Fibroblast of peridontal ligament (primary cell): ENCODE data around the gene EPN3.

Source experiments
- DNase-seq: peaks from one replicate; pipeline ENCODE4 v3.0.0-alpha.2; 2010; ENCODE audit errors: extremely low read depth

The EPN3 gene

DNA sequence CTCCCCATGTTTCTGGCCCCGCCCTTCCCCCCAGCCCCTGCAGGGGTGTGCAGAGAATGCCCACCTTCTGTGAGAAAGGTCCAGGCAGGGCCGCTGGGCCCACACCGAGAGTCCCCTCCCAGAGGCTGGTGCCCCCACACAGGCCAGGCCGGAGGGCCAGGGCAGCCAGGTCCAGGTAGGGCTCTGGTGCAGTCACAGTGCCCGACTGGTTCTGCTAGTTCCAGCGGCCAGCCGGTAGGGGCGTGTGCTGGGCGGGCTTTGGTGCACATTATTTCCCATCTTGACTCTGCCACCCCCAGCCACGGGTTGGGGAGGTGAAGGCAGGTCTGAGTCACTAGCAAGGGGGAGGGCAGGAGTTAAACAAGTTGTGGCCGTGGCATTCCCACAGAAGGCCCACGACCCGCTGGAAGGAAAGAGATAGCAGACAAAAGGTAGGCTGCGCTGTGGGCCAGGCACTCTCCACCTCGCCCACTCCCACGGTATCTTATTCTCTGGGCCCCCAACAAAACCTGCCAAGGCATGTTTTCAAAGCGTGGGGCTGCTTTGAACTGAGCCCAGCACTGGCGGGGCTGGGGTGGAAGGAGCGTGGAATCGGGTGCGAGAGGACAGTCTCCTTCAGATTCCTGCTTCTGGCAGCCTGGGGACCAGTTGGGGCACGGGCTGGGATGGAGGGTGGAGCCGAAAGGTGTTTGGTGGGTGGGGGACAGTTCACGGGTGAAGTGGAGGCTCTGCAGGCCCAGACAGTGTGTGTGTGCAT, 1.9 kb downstream of the EPN3 start:
- no peak for DNase-seq

DNA sequence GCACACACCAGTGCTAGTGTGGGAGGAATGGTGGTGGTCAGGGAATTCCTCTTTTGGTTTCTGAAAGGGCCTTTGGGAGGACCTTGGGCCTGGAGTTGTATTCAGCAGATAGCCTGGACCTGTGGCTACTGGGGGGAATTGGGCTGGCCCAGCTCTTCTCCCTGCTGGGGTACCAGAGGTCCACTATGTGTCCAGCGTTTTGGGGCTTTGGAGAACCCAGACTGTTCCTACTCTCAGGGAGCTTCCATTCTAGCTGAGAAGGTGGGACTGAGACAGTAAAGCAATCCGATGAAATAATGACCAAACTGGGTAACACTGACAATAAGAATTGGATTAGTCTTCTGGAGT, 2.4 kb downstream of the EPN3 start:
- DNase-seq = no peak

DNA sequence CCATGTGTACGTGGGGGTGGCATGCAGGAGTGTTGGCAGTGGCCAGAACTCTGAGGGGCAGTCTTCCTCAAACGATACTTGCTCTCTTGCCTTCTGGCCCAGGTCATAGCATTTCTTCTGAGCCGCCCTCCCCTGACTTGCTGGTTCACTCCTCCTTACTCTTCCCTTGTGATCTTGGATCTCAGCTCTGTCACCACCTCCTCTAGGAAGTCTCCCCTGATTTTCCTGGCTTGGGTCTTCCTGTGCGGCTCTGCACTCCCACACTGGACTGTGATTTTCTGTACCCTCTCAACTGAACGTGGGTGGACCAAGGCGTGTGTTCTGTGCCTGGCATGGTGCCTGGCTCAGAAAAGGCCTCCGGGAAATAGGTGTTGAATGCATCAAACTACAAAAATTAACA, 2.9 kb downstream of the EPN3 start:
- no peak for DNase-seq

DNA sequence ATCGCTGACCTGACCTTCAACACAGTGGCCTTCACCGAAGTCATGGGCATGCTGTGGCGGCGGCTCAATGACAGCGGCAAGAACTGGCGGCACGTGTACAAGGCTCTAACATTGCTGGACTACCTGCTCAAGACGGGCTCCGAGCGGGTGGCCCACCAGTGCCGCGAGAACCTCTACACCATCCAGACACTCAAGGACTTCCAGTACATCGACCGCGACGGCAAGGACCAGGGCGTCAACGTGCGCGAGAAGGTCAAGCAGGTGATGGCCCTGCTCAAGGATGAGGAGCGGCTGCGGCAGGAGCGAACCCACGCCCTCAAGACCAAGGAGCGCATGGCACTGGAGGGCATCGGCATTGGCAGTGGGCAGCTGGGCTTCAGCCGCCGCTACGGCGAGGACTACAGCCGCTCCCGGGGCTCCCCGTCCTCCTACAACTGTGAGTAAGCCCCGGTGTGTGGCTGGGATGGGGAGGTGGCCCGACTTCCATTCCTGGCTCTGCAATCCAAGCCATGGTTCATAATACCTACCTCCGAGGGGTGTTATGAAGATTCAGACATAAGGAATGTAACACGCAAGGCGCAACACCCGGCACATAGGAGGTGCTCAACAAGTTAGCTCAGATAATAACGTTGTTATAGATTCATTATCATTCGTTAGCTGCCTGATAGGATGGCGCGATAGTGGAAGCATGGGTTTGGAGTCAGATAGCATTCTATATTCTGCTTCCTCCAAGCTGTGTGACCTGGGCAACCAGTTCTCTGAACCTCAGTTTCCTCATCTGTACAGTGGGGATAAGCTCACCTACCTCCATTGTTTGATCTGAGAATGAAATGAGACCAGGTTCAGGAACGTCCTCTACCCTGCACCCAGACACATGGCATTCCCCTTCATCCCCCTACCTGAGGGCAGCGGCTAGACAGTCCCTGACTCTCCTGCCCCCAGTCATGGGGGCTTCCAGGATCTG, 4.4 kb downstream of the EPN3 start:
- no peak for DNase-seq

DNA sequence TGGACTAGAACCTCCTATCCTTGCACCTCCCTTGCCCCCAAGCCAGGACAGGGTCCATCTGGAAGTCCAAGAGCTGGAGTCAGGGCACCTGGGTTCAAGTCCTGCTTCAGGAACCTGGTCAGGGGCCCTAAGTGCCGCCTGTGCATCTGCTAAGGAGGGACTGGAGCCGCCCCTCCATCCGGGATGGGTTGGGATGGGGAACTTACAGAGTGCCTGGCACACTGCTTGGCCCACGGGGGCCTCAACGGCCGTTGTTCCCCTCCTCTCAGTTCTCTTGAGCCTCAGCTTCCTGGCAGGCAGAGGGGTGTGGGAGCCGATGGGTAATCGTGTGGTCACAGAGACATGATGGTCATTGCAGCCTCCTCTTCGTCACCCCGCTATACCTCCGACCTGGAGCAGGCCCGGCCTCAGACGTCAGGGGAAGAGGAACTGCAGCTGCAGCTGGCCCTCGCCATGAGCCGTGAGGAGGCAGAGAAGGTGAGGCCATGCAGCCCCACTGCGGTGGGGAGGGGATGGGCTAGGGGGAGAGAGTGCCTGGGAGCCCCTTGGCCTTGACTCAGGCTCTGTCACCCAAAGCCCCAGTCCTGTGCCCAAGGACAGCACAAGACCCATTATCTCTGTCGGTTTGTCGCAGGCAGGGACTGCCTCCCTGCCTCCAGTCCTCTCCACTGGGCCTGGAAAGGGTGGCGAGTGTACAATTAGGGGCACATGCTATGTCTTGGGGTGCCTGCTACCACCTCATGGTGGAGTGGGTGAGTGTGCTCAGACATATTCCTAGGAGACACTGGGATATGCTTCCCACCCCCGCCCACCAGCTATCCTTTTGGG, 5.4 kb downstream of the EPN3 start:
- DNase-seq = no peak

DNA sequence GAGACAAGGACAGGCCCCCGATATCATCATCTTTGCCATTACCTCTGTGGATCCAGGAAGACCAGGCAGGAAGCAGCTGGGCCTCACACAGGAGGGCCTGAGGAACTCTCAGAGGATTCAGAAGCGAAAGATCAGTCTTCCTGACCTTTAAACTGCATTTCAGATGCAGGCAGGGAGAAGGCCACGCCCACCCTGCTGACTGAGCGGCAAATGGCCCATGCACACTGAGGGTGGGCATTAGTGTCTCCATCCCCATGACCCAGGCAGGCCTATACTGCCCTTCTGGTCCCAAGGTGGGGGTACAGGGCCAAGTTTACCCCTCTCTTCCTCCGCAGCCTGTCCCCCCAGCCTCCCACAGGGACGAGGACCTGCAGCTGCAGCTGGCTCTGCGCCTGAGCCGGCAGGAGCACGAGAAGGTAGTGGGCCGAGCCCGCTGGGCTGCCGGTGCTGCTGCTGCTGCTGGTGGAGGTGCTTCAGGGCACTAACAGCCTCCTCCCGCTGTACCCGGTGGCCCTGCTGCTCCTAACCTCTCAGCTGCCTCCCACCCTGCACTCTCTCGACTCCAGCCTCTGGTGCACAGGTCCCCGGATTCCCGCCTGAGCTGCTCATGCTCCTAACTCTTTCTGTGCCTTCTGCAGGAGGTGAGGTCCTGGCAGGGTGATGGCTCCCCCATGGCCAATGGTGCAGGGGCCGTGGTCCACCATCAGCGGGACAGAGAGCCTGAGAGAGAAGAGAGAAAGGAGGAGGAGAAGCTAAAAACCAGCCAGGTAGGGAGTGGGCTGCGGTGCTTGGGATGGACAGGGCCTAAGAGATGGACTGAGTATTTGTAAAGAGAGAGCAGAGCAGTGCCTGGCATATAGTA, 6.2 kb downstream of the EPN3 start:
- no peak for DNase-seq

DNA sequence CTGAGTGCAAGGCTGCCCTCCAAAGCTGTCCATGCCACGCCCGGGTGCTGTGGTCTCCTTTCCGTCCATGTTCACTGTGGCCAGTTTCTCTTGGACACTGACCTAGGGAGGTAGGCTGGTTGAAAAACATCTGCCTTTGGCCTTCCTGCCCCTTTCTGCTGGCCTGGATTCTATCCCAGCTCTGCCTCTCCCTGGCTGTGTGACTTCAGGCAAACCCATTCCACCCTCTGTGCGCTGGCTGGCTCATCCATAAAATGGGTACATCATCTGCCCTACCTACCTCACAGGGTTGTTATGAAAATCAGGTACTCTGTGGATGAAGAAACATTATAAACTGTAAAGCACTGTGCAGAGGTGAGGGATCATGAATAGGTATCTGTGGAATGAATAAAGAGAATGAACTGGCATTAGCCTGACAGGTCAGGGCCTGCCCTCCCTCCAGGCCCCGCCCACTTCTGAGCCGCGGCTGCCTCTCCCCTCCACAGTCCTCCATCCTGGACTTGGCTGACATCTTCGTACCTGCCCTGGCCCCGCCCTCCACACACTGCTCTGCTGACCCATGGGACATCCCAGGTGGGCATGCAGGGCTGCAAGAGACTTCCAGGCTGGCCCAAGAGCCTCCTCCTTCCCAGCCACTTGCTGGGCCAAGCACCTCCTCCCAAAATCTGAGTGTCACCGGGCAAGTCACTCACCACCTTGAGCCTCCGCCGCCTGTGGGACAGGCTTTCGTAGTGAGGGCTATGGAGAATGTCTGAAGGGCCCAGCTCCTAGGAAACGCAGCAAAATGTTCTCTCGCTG, 7.4 kb downstream of the EPN3 start:
- no peak for DNase-seq

DNA sequence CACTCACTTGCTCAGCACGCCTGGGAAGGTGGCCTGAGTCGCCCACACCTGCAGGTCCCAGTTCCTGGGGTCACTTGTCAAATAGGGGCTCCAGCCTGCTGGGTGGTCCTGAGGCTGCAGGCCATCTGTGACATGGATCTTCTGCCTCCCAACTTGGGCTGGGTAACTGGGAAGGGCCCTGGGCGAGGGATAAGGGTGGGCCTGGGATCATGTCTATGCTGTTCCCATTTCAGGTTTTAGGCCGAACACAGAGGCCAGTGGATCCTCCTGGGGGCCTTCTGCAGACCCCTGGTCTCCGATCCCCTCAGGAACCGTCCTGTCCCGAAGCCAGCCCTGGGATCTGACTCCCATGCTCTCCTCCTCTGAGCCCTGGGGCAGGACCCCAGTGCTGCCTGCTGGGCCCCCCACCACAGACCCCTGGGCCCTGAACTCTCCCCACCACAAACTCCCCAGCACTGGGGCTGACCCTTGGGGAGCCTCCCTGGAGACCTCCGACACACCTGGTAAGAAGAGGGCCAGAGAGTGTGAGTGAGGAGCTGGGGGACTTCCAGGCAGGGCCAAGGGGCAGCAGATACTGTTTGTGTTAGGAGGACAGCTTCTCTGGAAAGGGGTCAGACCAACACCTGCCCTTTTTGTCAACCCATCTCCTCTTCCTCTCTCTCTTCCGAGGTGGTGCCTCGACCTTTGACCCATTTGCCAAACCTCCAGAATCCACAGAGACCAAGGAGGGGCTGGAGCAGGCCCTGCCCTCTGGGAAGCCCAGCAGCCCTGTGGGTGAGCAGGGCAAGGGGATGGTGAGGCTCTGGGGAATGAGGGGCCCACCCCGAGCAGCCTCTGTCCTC, 8.2 kb downstream of the EPN3 start:
- no peak for DNase-seq

DNA sequence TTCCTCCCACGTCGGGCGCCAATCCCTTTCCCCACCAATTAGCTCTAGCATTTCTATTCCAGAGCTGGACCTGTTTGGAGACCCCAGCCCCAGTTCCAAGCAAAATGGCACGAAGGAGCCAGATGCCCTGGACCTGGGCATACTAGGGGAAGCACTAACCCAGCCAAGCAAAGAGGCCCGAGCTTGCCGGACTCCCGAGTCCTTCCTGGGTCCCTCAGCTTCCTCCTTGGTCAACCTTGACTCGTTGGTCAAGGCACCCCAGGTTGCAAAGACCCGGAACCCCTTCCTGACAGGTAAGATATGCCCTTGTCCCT, 8.8 kb downstream of the EPN3 start:
- no peak for DNase-seq

DNA sequence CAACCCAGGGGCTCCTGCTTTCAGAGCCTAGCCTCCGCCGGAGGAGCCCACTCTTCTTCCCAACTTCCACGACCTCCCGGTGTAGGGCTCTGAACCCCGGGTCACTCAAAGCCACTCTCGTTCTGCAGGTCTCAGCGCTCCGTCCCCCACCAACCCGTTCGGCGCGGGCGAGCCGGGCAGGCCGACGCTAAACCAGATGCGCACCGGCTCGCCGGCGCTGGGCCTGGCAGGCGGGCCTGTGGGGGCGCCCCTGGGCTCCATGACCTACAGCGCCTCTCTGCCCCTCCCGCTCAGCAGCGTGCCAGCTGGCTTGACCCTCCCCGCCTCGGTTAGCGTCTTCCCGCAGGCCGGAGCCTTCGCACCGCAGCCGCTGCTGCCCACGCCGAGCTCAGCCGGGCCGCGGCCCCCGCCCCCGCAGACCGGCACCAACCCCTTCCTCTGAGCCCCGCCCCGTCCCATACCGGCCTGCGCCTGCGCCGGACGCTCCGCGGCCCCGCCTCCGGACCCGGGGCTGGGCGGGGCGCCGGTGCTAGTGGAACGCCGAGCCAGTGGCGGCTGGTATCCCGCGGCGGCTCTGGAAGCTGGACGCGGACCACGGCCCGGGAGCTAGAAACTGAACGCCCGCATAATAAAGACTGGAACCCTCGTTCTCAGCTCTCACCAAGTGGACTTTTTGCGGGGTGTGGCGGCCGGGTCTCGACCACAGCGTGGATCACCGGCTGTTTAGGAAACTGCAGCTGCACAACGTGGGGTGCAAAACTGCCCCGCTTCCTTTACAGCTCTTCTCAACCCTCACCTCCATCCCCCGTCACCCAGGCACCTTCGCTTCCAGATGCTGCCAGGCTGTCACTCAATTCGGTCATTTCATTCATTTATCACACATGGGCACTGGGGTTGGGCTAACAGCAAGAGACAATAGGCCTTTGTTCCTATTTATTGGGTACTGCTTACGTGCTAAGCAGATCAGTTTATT, 9.5 kb downstream of the EPN3 start:
- DNase-seq = peak; percentile 55

DNA sequence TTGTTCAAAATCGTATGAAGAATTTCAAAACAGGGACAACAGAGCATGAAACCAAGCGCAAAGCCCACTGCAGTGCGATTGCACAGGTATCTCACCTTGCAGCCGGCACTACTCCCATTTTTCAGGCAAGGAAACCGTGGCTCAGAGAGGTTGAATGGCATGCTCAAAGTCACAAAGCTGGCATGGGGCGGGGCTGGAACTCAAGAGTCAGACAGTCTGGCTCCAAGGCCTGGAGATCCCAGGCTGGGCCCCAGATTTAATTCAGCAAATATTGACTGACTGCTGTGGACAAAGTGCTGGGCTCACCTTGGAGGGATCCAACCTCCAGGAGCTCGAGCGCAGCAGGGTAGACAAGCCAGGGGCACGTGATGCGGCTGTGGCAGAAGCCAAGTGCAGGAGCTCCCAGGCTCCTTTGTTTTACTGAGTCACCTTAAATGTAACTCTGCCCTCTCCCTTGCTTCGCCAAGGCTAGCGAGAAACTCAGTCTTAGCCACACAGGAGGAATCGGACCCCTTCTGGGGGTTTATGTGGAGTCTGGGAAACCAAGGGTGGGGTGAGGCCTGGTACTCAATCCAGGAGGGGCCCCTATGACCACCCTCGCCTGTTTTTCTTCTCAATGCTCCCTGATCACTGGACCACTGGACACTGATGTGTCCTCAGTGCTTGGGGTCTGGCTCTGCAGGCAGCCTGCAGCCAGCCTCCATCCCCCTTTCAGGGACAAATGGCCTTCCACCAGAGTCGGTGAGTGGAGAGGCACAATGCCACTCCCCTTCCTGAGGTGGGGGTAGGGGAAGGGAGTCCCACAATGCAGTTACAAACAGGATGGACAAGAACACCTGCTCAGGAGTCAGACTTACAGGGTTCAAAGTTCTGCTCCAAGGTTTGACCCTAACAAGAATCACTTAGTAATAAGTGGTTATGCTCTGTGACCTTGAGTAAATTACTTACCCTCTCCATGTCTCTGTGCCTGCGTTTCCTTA, 10.6 kb downstream of the EPN3 start:
- DNase-seq = no peak

DNA sequence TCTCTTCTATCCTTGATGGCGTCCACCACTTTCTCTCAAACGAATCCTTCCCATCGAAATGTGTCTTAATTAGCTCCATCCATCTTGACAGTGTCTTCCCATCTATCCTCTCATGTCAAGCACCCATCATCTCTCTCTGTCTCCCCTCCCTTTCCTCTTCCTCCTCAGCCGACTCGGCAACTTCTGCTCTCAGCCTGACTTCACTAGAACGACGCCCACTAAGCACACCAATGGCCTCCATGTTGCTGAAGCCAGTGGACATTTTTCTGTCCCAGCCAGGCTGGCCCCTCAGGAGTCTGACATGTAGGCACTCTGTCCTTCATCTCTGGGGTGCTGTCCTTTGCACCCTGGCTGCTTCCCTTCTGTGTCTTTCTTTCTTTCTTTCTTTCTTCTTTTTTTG, 12.0 kb downstream of the EPN3 start:
- DNase-seq = no peak

DNA sequence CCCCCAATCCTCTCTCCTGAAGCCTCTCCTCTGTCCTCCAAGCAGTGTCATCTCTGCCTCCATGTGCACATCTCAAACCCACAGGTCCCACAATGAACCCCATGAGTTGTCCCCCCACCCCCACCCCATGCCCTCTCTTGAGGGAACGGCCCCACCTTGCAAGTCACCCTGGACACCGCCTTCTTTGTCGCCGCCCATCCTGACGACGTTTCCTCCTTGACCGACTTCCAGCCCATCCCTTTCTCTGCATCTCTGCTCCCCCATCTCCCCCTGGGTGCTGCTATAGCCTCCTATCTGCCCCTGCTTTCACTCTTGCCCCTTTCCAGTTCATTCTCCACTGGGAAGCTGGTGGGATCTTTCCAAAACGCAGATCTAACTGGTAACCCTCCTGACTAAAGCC, 12.8 kb downstream of the EPN3 start:
- no peak for DNase-seq

DNA sequence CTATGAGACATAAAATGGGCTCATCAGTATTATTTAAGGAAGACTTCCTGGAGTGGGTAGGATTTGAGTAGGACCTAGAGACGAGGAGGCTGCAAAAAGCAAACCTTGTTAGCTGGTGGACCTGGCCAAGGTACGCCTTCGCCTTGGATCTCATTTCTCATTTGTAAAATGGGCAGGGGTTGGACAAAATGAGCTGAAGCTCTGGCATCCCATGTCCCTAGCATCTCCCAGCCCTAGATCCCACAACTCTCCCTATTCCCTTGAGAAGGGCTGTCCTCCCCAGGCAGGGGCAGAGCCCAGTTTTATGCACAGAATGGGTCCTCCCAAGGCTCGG, 14.1 kb downstream of the EPN3 start:
- no peak for DNase-seq

DNA sequence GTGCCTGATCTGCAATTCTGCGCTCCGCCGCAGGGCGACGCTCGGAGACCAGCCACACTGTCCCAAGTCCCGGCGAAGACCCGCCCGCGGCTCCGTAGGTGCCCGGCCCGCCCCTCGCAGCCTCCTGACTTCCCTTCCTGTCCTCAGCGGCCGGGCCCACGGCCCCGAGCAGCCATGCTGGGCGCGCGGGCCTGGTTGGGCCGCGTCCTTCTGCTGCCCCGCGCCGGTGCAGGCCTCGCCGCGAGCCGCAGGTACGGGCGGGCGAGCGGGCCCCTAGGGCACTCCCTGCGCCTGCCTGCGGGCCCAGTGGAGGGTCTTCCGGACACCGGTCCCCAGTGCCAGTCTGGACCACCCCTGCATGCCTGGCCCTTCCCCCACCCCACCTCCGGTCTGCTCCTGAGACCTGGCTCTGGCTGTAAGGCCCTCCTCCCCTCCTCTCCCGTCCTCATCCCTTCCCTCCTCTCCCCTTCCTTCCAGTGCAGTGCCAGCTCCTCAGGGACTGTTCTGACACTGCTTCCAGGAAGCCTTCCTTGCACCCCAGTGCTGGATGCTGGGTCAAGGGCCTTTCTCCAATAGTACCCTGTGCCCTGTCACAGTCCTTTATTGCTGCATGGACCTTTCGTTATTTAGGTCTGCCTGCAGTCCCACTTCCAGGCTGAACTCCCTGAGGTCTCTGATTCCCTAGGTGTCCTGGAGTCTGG, 14.7 kb downstream of the EPN3 start, which contains the start of gene SPATA20:
SPATA20 (plus strand) TSS at position 140 of the 701 bp plus-strand sequence; CDS start at position 175, 35 bp downstream.
- peak; percentile 85 for DNase-seq

DNA sequence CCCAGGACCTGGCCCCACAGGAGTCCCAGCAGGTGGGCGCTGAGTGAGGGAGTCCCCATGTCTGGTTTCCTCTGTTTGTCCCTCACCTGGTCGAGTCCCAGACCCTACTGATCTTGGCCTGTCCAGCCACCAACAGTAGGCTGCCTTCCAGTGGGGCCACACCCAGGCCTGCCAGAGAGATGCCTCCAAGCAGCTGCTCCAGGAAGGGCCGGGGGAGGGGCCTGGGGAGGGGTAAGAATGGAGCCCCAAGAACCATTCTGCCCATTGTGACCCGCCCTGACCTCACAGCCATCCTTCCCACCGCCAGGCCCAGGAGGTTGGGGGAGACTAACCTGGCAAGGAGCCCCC, 15.2 kb downstream of the EPN3 start:
- DNase-seq = no peak

DNA sequence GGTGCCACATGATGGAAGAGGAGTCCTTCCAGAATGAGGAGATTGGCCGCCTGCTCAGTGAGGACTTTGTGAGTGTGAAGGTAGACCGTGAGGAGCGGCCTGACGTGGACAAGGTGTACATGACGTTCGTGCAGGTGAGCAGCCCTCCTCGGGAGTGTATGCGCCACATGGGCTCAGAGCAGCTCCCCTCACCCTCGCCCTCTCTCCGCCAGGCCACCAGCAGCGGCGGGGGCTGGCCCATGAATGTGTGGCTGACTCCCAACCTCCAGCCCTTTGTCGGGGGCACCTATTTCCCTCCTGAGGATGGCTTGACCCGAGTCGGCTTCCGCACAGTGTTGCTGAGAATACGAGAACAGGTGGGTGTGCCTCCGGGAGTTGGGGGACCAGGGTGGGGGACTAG, 16.3 kb downstream of the EPN3 start:
- no peak for DNase-seq
